ENCODE data around the gene DEUP1.

DNA sequence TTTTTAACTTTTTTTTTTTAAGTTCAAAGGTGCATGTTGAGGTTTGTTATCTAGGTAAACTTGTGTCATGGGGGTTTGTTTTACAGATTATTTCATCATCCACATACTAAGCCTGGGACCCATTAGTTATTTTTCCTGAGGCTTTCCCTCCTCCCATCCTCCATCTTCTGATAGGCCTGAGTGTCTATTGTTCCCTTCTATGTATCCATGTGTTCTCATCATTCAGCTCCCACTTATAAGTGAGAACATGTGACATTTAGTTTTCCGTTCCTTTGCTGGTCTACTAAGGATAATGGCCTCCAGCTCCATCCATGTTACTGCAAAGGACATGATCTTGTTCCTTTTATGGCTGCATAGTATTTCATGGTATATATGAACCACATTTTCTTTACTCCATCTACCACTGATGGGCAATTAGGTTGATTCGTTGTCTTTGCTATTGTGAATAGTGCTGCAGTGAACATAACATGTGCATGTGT lies 14.4 kb downstream of the DEUP1 start:
- no peak for TF ChIP-seq EZH2 (IDR thresholded peaks at IDR 0.05; ENCODE audit: insufficient read depth, poor library complexity, severe bottlenecking)
- TF ChIP-seq EZH2phosphoT487 (IDR thresholded peaks at IDR 0.05; ENCODE audit: insufficient read depth, low read depth) = no peak
